Activated CD8-positive, alpha-beta memory T cell treated with anti-CD3 and anti-CD28 coated beads, Interleukin-2, amount 50 U/mL, for 1 hour (primary cell): ENCODE data around the gene RFWD3.
"Not testable (repeated sequence)": the region's sequence is repeated elsewhere in the genome, so short reads cannot be mapped to it uniquely, and the experiment has no call there.

Experiments used
- DNase-seq: peaks from one replicate; pipeline ENCODE4 v3.0.0-alpha.2; 2020; ENCODE audit errors: extremely low read depth

RFWD3 gene

GRCh38 chr16:74666425-74667254 lies at the start of gene RFWD3:
Gene RFWD3 (minus strand): TSS chr16:74666877. CDS start chr16:74661449, 5,428 bp downstream.
- DNase-seq, result peak; percentile 98

- DNase-seq, result no peak
Measured at GRCh38 chr16:74716355-74716754, 49.7 kb upstream of the RFWD3 start.

- DNase-seq, result no peak
Measured at GRCh38 chr16:74713876-74714275, 47.2 kb upstream of the RFWD3 start.

- DNase-seq, result no peak
Measured at GRCh38 chr16:74713325-74713724, 46.6 kb upstream of the RFWD3 start.

- no peak for DNase-seq
Measured at GRCh38 chr16:74711938-74712337, 45.3 kb upstream of the RFWD3 start.

- no peak for DNase-seq
Measured at GRCh38 chr16:74710401-74710800, 43.7 kb upstream of the RFWD3 start.

- DNase-seq, result peak; percentile 34
Measured at GRCh38 chr16:74709441-74709877, 42.8 kb upstream of the RFWD3 start.

GRCh38 chr16:74700438-74701225 lies 34.0 kb upstream of the RFWD3 start, which contains the start of gene MLKL:
Gene MLKL (minus strand): TSS chr16:74700862. CDS start chr16:74695757, 5,105 bp downstream.
- DNase-seq, result peak; percentile 13

- no peak for DNase-seq
Measured at GRCh38 chr16:74700116-74700437, 33.4 kb upstream of the RFWD3 start.

- DNase-seq, result no peak
Measured at GRCh38 chr16:74699666-74700065, 33.0 kb upstream of the RFWD3 start.

- DNase-seq, result no peak
Measured at GRCh38 chr16:74698222-74698621, 31.5 kb upstream of the RFWD3 start.

- DNase-seq, result peak; percentile 25
Measured at GRCh38 chr16:74695450-74696422, 29.1 kb upstream of the RFWD3 start.

GRCh38 chr16:74691093-74691855 lies 24.6 kb upstream of the RFWD3 start:
- no peak for DNase-seq

- no peak for DNase-seq
Measured at GRCh38 chr16:74682556-74682955, 15.9 kb upstream of the RFWD3 start.

GRCh38 chr16:74680681-74681080 lies 14.0 kb upstream of the RFWD3 start:
- DNase-seq, result no peak

- DNase-seq, result no peak
Measured at GRCh38 chr16:74679983-74680382, 13.3 kb upstream of the RFWD3 start.

- DNase-seq, result no peak
Measured at GRCh38 chr16:74677868-74678267, 11.2 kb upstream of the RFWD3 start.

GRCh38 chr16:74673876-74674275 lies 7.2 kb upstream of the RFWD3 start:
- no peak for DNase-seq

GRCh38 chr16:74668877-74669276 lies 2.2 kb upstream of the RFWD3 start:
- DNase-seq, result not testable (repeated sequence)

GRCh38 chr16:74667255-74667700 lies 601 bp upstream of the RFWD3 start:
- no peak for DNase-seq

- DNase-seq, result no peak
Measured at GRCh38 chr16:74666010-74666421, 661 bp downstream of the RFWD3 start.
